Astrocyte (in vitro differentiated cells and primary cell): ENCODE measurements around the gene C5orf63.

Source experiments
- CTCF ChIP-seq: IDR thresholded peaks from 2 replicates; pipeline ENCODE4 v1.5.1; 2011; ENCODE audit warnings: low read depth, mild to moderate bottlenecking, inconsistent platforms, low read length, moderate library complexity; ENCODE audit not compliant: insufficient read depth
- EZH2 ChIP-seq: IDR thresholded peaks from 2 replicates; pipeline ENCODE4 v1.6.1; 2012; ENCODE audit warnings: mild to moderate bottlenecking, low read length, inconsistent platforms; ENCODE audit not compliant: insufficient read depth

DNA sequence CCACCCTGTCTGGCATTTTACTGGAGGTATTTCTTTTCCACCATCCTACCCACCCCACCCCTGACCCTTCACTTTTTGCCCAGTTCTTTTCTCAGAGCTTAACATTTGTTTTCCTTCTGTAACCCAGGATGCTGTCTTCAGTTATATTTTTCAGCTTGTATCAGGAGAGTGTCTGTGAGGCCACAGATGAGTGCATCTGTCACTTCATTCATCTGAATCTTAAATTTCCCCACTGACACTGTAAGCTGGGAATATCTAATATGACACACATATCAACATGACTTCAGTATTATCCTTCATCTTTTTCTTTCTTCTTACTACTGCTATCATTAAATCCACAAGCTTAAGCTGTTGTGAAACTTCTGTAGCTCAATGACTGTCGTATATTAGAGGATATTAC lies 47.8 kb downstream of the C5orf63 start:
- no peak for TF ChIP-seq CTCF
- TF ChIP-seq EZH2 = no peak
